Endothelial cell of umbilical vein (primary cell): ENCODE measurements around the gene ANKRD28. TPM values are rescaled to one million over a fixed set of nuclear protein-coding genes. Genes with fewer than 3 reads are reported as not detected.

Source experiments
- BruUV-seq: library from RNA; stranded (reverse); fragments of 400-500 nt; replicated peaks from 2 replicates; lab custom pipeline; 2021; lab: Mats Ljungman, UMichigan
- CTCF ChIA-PET: fragments of 300-600, 350-600 bp; sonication (Branson Sonifier 250); formaldehyde crosslinking; loops from one replicate; lab custom pipeline; 2021; ENCODE audit warnings: antibody characterized with exemption, inconsistent platforms; lab: Charles Lee
- POLR2A ChIA-PET: fragments of 300-600, 350-600 bp; sonication (Branson Sonifier 250); formaldehyde crosslinking; loops from one replicate; lab custom pipeline; 2021; ENCODE audit warnings: antibody characterized with exemption, inconsistent platforms; lab: Charles Lee
- DNase-seq: peaks from one replicate; pipeline ENCODE4 v3.0.0-alpha.2; 2011; ENCODE audit warnings: low read depth, low spot score
- FAIRE-seq: peaks from 2 replicates; lab custom pipeline; 2011; peaks lifted over from hg19 to GRCh38; lab: Jason Lieb, UNC
- H2AFZ ChIP-seq: 2 replicates; pipeline ENCODE4 v1.6.0; 2012; ENCODE audit warnings: low read depth, low read length, control low read depth, inconsistent platforms
- H3K27ac ChIP-seq: 2 replicates; pipeline ENCODE4 v1.5.1; 2011; ENCODE audit warnings: low read depth, mild to moderate bottlenecking, control low read depth, low read length, moderate library complexity; ENCODE audit not compliant: insufficient read depth
- H3K27me3 ChIP-seq, 2 experiments: 2 replicates each; pipeline versions ENCODE4 v1.6.0 to v1.6.1; 2011; ENCODE audit warnings: low read length in 2 of 2, mixed read lengths in 1 of 2; ENCODE audit not compliant: control insufficient read depth in 2 of 2, insufficient read depth in 2 of 2
- H3K36me3 ChIP-seq, 2 experiments: 2 replicates in 1 of 2; 3 replicates in 1 of 2; pipeline ENCODE4 v1.5.1; 2011; ENCODE audit warnings: low read length in 2 of 2, mild to moderate bottlenecking in 1 of 2, moderate library complexity in 1 of 2; ENCODE audit not compliant: control insufficient read depth in 2 of 2, insufficient read depth in 2 of 2; ENCODE audit errors: extremely low read depth in 1 of 2
- H3K4me1 ChIP-seq: 3 replicates; pipeline ENCODE4 v1.5.1; 2011; ENCODE audit warnings: mild to moderate bottlenecking, low read length; ENCODE audit not compliant: control insufficient read depth, insufficient read depth; ENCODE audit errors: extremely low read depth
- H3K4me2 ChIP-seq: 2 replicates; pipeline ENCODE4 v1.6.1; 2011; ENCODE audit warnings: low read length, control low read depth, mixed read lengths; ENCODE audit not compliant: insufficient read depth
- H3K4me3 ChIP-seq, 3 experiments: fragments of 200-600 bp in 1 of 3; sonication (generic), shearing (Covaris generic) in 1 of 3; replicated peaks in 1 of 3; 2 replicates each; pipeline ENCODE4 v1.5.1; 2011 to 2016; ENCODE audit warnings: control low read depth in 3 of 3, low read length in 3 of 3, mild to moderate bottlenecking in 2 of 3, inconsistent platforms in 1 of 3, low read depth in 1 of 3, moderate library complexity in 1 of 3; ENCODE audit not compliant: insufficient read depth in 1 of 3
- H3K79me2 ChIP-seq: 2 replicates; pipeline ENCODE4 v1.6.0; 2012; ENCODE audit warnings: low read length, inconsistent platforms; ENCODE audit not compliant: control insufficient read depth, insufficient read depth
- H3K9ac ChIP-seq: replicated peaks from 2 replicates; pipeline ENCODE3; 2011; ENCODE audit warnings: low read length, control low read depth; ENCODE audit not compliant: insufficient read depth; ENCODE audit errors: extremely low read depth
- H3K9me1 ChIP-seq: replicated peaks from 3 replicates; pipeline ENCODE4 v1.6.0; 2011; ENCODE audit warnings: mild to moderate bottlenecking, low read length; ENCODE audit not compliant: control insufficient read depth, insufficient read depth; ENCODE audit errors: extremely low read depth
- H3K9me3 ChIP-seq: replicated peaks from 2 replicates; pipeline ENCODE4 v1.5.1; 2012; ENCODE audit warnings: low read length, inconsistent platforms; ENCODE audit not compliant: control insufficient read depth, insufficient read depth
- H4K20me1 ChIP-seq: replicated peaks from 2 replicates; pipeline ENCODE3; 2011; ENCODE audit warnings: mild to moderate bottlenecking, low read length; ENCODE audit not compliant: control insufficient read depth, insufficient read depth; ENCODE audit errors: extremely low read depth
- CTCF ChIP-seq, 2 donors: IDR thresholded peaks; 1 replicate in 1 of 2; 2 replicates in 1 of 2; pipeline ENCODE4 v1.5.1; 2011; ENCODE audit warnings: low read length in 2 of 2, mild to moderate bottlenecking in 2 of 2, moderate library complexity in 2 of 2, control low read depth in 1 of 2, inconsistent platforms in 1 of 2, low read depth in 1 of 2; ENCODE audit not compliant: insufficient read depth in 1 of 2; ENCODE audit errors: extremely low read depth in 1 of 2
- EZH2 ChIP-seq: IDR thresholded peaks from 2 replicates; pipeline ENCODE4 v1.6.1; 2012; ENCODE audit warnings: borderline replicate concordance, low read depth, mild to moderate bottlenecking, moderate library complexity, low read length, inconsistent platforms; ENCODE audit not compliant: severe bottlenecking
- FOS ChIP-seq: IDR thresholded peaks from 2 replicates; pipeline ENCODE4 v1.6.1; 2011; ENCODE audit warnings: mild to moderate bottlenecking, low read length, moderate library complexity, borderline replicate concordance; ENCODE audit not compliant: insufficient read depth
- GATA2 ChIP-seq: IDR thresholded peaks from 2 replicates; pipeline ENCODE4 v1.7.0; 2011; ENCODE audit warnings: low read depth, mild to moderate bottlenecking, moderate library complexity, mixed read lengths, low read length; ENCODE audit not compliant: insufficient read length, insufficient read depth
- JUN ChIP-seq: IDR thresholded peaks from 2 replicates; pipeline ENCODE4 v1.6.1; 2011; ENCODE audit warnings: borderline replicate concordance, low read depth; ENCODE audit not compliant: insufficient read length, insufficient read depth
- MAX ChIP-seq: IDR thresholded peaks from 2 replicates; pipeline ENCODE4 v1.6.1; 2011; ENCODE audit not compliant: insufficient read depth, insufficient read length
- MYC ChIP-seq: IDR thresholded peaks from one replicate; pipeline ENCODE4 v1.6.1; 2011; ENCODE audit warnings: mild to moderate bottlenecking, low read depth, low read length
- POLR2A ChIP-seq: IDR thresholded peaks from 2 replicates; pipeline ENCODE4 v1.6.1; 2012; ENCODE audit warnings: low read depth, mild to moderate bottlenecking, control low read depth, low read length
- POLR2AphosphoS5 ChIP-seq: IDR thresholded peaks from 2 replicates; pipeline ENCODE4 v1.6.1; 2012; ENCODE audit warnings: low read depth, mild to moderate bottlenecking, control low read depth, low read length, moderate library complexity; ENCODE audit not compliant: insufficient read depth
- dilution Hi-C: fragments of 300-500 bp; cut with MboI; formaldehyde crosslinking; loops from one replicate; pipeline ENCODE4 v1.15.0; 2019; ENCODE audit warnings: low sequenced_read_pairs; ENCODE audit not compliant: extremely low pct_ligation_motif_present
- intact Hi-C: fragments of 100-400 bp; cut with micrococcal nuclease; formaldehyde crosslinking; loops from one replicate; pipeline ENCODE4 v1.10.0; 2022
- polyA plus RNA-seq, 4 experiments: library from polyadenylated mRNA; depleted of rRNA in 3 of 4; stranded (reverse) in 3 of 4; unstranded in 1 of 4; fragments of >200 nt; gene quantifications; 2 replicates each; pipeline versions ENCODE4 v1.2.1 to v1.2.3, GENCODE V29; 2011 to 2012; ENCODE audit warnings: missing spikeins in 1 of 4
- total RNA-seq: library from RNA; stranded (reverse); gene quantifications from 2 replicates; pipeline ENCODE4 v1.2.3, GENCODE V29; 2021

ANKRD28 gene
- total and polyA plus RNA-seq, 2 donors (not counting 3 experiments of a cell fraction or from before 2014, with no cell fraction given): 36.7 to 97.3 TPM

- H3K4me3 ChIP-seq: no peak overlapping the region
- no peak overlapping the region for H2AFZ ChIP-seq
- H3K9me1 ChIP-seq: no peaks in the 10 kb centered on the region
- ChIA-PET CTCF (interaction anchor here (1.0 kb wide), 1 partner anchor 79 kb away, joined by 3 read pairs; no protein-coding TSS in a partner anchor), POLR2A (no interaction called here)
- H4K20me1 ChIP-seq: no peaks in the 10 kb centered on the region
- no peaks in the 10 kb centered on the region for H3K9me3 ChIP-seq
- BruUV-seq: no TSS peak
- DNase-seq (peak; percentile 39), FAIRE-seq (no peak)
- no peaks in the 10 kb centered on the region for H3K27me3 ChIP-seq
- H3K79me2 ChIP-seq: no peaks in the 10 kb centered on the region
- H3K27ac ChIP-seq: no peak overlapping the region
- dilution Hi-C loops: no loop called here
- no peak overlapping the region for H3K9ac ChIP-seq
- TF ChIP-seq MYC (no peak), CTCF (IDR thresholded peaks at IDR 0.05; ENCODE audit: extremely low read depth in 1 of 2, insufficient read depth in 1 of 2, low read depth in 1 of 2, low read length in 2 of 2) (no peak), FOS (no peak), POLR2A (no peak), EZH2 (no peak), JUN (no peak), MAX (no peak), POLR2AphosphoS5 (no peak), GATA2 (no peak)
- no peaks in the 10 kb centered on the region for H3K4me1 ChIP-seq
- no peak overlapping the region for H3K4me2 ChIP-seq
- intact Hi-C loops: loop anchor here (2.0 kb wide), 1 partner anchor 78 kb away; no protein-coding TSS in a partner anchor
- H3K36me3 ChIP-seq: peaks cover 6 to 17% of the 10 kb centered on the region in 2 experiments
Measured at GRCh38 chr3:15708882-15709677, 88.7 kb downstream of the ANKRD28 start.
